Left cardiac atrium (tissue), 4 donors: ENCODE measurements around the gene GALNT9. TPM values are rescaled to one million over a fixed set of nuclear protein-coding genes. Genes with fewer than 3 reads are reported as not detected.
A peak's percentile ranks its signal among the peaks of the same experiment; 100 is the strongest.
"Not testable (repeated sequence)": the region's sequence is repeated elsewhere in the genome, so short reads cannot be mapped to it uniquely, and the experiment has no call there.

Experiments
- ATAC-seq, 2 donors: fragments of 200-7000 bp; cut with Tn5 transposase; one replicate each; pipeline ENCODE4 v1.9.1; 2020; ENCODE audit warnings: mild to moderate bottlenecking in 2 of 2, moderate library complexity in 2 of 2
- DNase-seq: peaks from one replicate; pipeline ENCODE4 v3.0.0-alpha.2; 2020
- intact Hi-C, 2 donors: fragments of 100-400 bp; cut with DNase I; formaldehyde crosslinking; loops; one replicate each; pipeline versions ENCODE4 v1.14.1 to v1.15.1; 2022 to 2023
- total RNA-seq, 2 donors: library from RNA; stranded (reverse); fragmentation: NEBNext Ultra II Directional; extraction: Animal tissue kit (Norgen Biotek cat#: 25700); gene quantifications; one replicate each; pipeline ENCODE4 v1.2.1, GENCODE V29; 2021
- donor health status: DM: no; HTN: yes; CAD: no.
- donor health status: DM: no; HTN: yes; CAD: no; lungs with severe emphysema.
- donor health status: DM: yes; HTN: yes; CAD: no.
- donor health status: Dilated cardiomyopathy.

The GALNT9 gene
- total RNA-seq, 2 donors from 2014 or later, result 2.6 to 2.7 TPM

DNA sequence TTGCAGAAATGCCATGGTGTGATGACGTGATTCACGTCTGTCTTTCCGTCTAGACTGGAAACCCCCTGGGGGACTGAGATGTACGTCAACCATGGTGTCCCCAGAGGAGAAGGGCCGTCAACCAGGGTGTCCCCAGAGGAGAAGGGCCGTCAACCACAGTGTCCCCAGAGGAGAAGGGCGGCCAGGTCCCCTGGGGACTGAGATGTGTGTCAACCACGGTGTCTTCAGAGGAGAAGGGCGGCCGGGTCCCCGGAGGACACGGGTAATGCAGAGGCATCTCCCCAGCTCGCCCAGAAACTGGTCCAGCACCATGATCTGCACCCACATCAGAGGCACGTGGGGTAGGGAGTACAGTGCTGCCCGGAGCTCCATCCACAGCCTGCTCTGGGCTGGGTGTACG is 30.6 kb upstream of the GALNT9 start:
- intact Hi-C loops, result no loop called here
- ATAC-seq, result no peak
- DNase-seq, result peak; percentile 12

DNA sequence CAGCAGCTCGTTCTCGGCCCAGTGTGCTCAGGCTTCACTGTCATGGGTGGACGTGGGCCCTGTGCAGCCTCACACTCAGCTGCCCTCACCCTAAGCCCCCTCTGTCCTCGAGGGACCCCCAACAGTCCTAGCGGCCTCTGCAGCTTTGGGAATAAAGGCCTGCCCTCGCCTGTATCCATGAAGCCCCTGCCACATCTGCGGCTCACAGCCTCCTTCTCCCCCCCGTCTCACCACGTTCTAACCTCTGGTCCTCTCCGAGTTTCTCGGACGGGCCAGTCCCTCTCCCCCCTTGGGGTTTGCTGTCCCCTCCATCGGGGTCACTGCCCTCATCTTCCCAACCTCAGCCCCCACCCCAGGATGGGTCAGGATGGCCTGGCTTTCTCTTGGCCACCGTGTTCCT is 30.2 kb upstream of the GALNT9 start:
- ATAC-seq, result no peak
- DNase-seq, result peak; percentile 3
- intact Hi-C loops, result no loop called here

DNA sequence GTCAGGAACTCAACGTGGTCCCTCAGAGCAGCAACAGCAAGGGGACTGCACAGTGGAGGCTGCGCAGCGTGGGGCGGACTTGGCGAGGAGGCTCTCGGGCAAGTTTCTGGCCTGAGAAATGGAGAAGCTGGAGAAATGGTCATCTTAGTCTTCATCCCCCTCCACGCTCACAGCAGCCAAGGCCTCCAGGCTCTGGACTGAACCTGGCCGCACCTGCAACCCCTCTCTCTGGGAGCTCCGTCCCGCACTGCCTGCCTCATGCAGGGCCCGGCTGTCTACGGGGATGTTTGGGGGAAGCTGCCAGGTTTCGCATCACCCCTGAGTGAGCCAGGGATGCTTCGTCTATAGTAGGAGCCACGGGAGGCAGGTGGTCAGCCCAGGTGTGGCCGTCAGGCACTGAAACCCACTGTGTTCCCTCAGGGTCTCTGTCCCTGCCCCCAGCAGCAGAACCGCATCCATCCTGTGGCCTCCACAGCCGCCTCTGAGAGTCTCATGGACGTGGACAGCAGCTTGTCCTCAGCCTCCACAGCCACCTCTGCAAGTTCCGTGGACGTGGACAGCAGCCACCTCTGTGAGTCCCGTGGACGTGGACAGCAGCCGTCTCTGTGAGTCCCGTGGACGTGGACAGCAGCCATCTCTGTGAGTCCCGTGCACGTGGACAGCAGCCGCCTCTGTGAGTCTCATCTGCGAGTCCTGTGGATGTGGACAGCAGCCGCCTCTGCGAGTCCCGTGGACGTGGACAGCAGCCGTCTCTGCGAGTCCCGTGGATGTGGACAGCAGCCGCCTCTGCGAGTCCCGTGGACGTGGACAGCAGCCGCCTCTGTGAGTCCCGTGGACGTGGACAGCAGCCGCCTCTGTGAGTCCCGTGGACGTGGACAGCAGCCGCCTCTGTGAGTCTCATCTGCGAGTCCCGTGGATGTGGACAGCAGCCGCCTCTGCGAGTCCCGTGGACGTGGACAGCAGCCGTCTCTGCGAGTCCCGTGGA is 29.1 kb upstream of the GALNT9 start:
- DNase-seq, result peak; percentile 16
- ATAC-seq, intact Hi-C loops: not testable (repeated sequence)

GRCh38 chr12:132357623-132358186 is 28.3 kb upstream of the GALNT9 start:
- intact Hi-C loops, result no loop called here
- peak; percentile 15 for DNase-seq
- no peak for ATAC-seq

DNA sequence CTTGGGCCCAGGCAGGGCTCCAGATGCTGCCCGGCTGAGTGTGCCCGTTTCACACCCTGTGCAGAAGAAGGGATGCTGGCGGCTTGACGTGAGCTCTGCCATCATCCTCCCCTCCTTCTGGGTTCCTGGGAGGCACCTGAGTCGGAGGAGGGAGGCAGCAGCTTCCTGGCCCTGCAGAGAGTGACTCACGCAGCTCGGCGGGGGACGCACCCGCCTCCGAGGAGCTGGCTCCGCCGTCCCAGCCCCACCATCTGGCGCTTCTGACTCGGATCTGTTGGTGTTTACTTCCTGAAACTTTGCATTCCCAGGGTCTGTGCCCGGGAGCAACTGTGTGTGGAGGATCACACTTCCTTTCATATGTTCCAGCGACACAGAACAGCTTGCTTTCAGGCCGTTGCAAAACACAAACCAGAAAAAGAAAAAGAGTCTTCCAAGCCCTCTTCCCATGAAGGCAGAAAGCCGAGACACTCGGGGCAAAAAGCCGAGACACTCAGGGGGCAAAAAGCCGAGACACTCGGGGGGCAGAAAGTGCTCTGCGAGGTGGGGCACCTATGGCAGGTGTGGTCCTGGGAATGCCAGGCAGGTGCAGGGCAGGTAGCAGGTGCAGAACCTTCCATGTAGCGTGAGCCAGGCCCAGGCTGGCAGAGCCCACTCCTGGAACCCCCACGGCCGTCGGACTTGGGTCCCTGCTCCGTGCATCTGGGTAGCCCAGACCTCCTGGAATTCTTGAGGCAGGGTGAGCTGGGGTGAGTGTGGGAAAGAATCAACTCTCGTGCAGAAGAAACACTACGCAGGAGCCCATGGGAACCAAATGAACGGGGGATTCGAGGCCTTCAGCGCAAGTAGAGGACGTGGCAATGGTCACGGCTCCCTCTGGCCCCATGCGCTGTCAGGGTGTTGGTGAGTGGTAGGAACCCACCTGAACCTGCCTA is 27.6 kb upstream of the GALNT9 start:
- DNase-seq (peak; percentile 44), ATAC-seq (peak; percentile 55 to 91)
- intact Hi-C loops, result no loop called here

DNA sequence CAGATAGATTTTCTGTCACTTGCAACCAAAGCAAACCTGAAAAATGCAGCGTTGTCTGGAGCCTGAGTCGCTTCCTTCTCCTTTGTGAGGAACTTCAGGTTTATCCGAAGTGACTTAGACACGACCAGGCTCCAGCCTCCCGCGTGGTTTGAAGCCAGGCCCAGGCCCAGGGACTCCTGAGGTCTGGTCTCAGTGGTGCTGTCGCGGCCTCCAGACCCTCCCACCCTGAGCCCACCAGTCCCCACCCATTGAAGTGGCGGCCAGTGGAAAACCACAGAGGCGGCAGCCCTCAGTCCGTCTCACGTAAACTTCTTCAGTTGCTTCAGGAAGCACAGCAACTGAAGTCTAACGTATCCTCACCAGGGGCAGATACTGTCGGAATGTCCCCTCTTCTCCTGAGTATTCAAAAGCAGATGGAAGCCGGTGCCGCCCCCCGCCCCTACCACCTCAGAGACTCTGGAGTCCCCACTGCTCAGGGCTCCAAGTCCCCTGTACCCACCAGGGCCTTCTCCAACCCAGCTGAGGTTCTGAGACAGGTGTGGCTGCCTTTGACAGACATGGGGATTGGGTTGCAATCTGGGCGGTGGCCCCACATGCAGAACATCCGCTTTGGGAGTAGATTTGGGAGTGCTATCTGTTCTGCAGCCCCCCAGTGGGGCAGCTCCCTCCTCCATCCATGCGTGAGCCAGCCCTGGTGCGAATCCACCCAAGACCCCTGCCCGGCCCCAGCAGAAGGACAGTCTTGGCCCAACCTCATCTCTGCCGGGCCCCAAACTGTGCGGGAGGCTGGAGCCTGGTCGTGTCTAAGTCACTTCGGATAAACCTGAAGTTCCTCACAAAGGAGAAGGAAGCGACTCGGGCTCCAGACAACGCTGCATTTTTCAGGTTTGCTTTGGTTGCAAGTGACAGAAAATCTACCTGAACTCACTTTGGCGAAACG is 26.6 kb upstream of the GALNT9 start:
- DNase-seq, result peak; percentile 7
- no peak for ATAC-seq
- intact Hi-C loops, result no loop called here

DNA sequence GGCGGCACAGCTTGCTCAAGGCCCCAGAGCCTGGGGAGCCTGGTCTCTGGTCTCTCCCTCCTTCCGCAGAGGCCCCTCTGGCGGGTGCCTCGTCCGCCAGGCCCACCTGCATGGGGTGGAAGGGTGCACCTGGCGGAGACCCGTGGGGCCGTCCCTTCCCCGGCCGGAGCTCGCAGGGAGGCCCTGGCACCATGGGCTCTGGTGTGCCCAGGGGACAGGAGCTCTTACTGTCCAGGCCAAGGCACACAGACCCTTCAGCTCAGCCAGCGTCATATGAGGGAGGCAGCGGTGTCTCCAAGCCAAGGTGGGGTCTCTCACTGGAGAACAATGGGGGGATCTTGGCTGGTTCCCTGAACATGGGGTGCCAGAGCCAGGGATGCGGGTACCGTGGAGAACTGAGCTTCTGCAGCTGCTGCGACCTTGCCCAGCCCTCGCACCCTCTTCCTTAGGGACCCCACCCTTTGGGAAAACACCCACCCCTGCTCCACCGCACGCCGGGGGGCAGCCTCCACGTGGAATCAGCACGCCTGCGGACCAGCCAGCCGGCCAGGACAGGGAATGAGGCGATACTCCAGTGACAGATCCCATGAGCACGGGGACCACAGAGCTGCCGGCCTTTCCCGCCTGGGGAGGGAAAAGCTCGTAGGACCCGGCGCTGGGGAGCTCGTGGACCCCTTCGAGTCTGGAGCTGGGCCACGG is 25.7 kb upstream of the GALNT9 start:
- no peak for ATAC-seq
- DNase-seq, result peak; percentile 5
- intact Hi-C loops, result no loop called here

GRCh38 chr12:132354211-132354981 is 25.0 kb upstream of the GALNT9 start:
- intact Hi-C loops, result no loop called here
- peak; percentile 20 for DNase-seq
- no peak for ATAC-seq

- ATAC-seq, result no peak
- DNase-seq, result peak; percentile 3
- intact Hi-C loops, result no loop called here
Observed at GRCh38 chr12:132353811-132354210, 24.4 kb upstream of the GALNT9 start.

DNA sequence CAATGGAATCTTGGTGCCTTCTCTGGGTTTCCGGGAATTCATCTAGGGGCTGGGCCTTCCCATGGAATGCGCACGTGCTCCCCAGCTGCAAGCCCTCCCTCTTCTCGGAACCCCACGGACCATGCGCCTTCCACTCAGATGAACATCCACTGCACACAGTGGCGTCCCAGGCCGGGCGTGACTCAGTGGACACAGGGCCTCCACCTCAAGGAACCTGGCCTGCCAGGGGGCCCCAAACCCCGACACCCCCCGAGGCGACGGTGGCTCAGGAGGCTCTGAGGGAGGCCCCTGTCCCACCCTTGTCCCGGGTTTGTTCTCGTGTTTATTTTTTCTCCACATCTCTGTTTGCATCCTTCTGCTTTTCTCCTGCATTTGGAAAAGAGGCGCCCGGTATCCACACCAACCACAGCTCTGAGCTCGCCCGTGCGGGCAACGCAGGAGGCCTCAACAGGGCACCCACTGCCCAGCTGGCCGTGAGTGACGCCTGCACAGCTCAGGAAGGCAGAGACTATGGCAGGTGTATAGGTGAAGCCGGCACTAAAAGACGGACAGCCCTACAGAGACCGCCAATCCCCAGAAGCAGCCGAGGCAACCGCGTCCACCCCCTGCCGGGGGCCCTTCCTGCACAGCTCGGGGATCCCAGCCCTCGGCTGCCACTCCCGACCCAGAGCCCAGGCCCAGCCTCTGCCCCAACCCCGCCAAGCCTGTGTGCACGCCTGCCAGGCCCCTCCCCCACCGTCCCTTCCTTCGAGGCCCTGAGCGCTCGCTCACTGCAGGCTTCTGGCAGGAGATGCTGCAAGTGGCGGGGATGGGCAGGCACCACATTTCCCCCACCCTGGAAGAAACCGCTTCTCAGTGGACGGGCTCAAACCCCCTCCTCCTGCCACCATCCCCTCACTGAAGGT is 23.8 kb upstream of the GALNT9 start:
- ATAC-seq, result no peak
- intact Hi-C loops, result no loop called here
- DNase-seq, result peak; percentile 14

- DNase-seq (no peak), ATAC-seq (no peak)
- intact Hi-C loops, result no loop called here
Observed at GRCh38 chr12:132351751-132352495, 22.5 kb upstream of the GALNT9 start.

DNA sequence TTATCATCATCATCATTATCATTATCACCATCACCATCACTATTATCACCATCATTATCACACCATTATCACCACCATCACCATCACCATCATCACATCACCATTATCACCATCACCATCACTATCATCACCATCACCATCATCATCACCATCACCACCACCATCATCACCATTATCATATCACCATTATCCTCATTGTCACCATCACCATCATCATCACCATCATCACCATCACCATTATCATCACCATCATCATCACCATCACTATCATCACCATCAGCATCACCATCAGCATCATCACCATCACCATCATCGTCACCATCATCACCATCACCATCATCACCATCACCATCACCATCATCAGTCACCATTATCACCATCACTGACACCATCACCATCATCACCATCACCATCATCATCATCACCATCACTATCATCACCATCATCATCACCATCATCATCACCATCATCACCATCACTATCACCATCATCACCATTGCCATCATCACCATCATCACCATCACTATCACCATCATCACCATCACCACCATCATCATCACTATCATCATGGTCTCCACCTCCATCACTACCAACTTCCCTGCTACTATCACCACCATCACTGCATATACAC is 20.2 kb upstream of the GALNT9 start:
- intact Hi-C loops, result no loop called here
- ATAC-seq, result no peak
- no peak for DNase-seq

DNA sequence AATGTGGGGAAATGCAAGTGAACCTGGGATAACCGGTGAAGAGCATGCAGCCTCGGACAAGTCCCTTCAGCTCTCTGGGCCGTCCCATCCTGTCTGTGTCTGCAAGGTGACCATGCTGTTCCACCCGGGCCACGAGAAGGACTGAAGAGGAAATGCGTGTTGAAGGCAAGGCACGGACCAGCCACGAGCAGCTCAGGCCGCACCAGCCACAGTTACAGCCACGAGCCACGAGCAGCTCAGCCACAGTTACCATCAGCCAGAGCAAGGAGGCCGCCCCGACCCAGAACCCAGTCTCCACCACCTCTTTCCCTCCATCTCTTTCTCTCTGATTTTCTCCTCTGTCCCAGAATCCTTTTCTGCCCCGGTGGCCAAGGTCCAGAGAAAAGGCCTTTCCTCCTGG is 18.8 kb upstream of the GALNT9 start:
- ATAC-seq (no peak), DNase-seq (no peak)

DNA sequence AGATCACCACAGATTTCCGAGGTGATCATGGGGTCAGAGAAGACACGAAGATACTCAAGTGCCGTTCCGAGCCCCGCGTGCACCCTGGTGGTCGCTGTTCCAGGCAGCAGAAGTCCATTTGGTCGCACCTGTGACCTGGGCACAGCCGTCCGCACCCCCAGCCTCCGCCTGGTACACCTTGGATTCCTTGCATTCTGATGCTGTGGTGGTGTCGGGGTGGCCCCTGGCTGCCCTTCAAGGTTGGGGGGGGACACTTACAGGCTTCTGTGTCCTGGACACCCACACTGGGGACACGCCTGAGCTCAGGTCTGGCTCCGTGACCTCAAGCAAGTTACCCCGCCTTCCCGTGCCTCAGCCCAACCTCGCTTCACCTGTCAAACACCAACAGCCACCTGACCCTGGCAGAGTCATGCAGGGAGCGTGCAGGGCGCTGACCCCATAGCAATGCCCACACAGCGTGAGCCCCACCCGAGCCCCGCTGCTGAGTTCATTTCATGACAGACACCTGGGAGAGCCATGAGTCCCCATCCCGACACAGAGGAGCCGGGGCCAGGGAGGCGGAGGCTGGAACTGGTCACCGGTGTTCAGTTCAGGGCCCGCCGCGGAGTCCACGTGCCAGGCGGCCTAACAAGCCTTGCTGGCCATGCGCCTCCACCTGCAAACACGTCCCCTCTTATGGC is 17.9 kb upstream of the GALNT9 start:
- intact Hi-C loops, result no loop called here
- ATAC-seq, result no peak
- no peak for DNase-seq

More for the DNA sequence above, 18.8 kb upstream of the GALNT9 start:
- intact Hi-C loops, result no loop called here
